HG03280 (cell line): Measurements from ENCODE around the gene EIF3B.
"Not testable (repeated sequence)": the region's sequence is repeated elsewhere in the genome, so short reads cannot be mapped to it uniquely, and the experiment has no call there.

ENCODE experiments used
- ATAC-seq: cut with Tn5 transposase; IDR thresholded peaks from one replicate; pipeline ENCODE4 v1.9.1; 2021; ENCODE audit warnings: mild to moderate bottlenecking, moderate library complexity; ENCODE audit not compliant: unreplicated experiment

EIF3B gene

GRCh38 chr7:2347351-2348063, 7.1 kb upstream of the EIF3B start:
- ATAC-seq = not testable (repeated sequence)

GRCh38 chr7:2350055-2350454, 4.6 kb upstream of the EIF3B start:
- ATAC-seq = no peak

DNA sequence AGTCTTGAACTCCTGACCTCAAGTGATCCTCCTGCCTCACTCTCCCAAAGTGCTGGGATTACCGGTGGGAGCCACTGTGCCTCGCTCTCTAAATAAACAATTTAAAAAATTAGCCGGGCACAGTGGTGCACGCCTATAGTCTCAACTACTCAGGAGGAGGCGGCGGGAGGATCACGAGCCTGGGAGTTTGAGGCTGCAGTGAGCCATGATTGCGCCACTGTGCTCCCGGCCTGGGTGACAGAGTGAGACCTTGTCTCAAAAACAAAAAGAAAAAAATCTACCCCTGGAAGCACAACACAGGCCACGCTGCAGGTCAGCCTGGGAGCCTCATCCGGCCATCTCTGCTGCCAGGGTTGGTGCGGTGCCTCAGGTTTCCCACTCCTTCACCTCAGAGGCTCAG, 3.8 kb upstream of the EIF3B start:
- ATAC-seq = no peak

DNA sequence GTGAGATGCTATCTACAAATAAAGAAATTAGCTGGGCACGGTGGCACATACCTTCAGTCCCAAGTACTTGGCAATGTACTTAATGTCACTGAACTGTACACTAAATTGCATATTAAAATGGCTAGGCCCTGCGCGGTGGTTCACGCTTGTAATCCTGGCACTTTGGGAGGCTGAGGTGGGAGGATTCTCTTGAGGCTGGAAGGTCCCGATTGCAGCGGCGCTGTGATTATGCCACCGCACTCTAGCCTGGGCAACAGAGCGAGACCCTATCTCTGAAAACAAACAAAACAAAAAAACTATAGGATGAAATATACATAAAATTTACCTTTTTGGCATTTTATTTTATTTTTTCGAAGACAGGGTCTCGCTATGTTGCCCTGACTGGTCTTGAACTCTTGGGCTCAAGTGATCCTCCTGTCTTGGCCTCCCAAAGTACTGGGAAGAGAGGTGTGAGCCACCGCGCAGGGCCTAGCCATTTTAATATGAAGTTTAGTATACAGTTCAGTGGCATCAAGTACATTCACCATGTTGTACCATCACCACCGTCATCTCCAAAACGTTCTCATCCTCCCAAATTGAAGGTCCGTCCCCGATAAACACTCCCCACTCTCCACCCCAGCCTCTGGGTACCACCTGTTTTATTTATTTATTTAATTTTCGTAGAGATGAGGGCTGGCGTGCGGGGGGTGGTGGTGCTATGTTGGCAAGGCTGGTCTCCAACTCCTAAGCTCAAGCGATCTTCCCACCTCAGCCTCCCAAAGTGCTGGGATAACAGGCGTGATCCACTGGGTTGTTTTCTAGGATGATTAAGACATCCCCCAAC, 1.3 kb upstream of the EIF3B start:
- no peak for ATAC-seq

DNA sequence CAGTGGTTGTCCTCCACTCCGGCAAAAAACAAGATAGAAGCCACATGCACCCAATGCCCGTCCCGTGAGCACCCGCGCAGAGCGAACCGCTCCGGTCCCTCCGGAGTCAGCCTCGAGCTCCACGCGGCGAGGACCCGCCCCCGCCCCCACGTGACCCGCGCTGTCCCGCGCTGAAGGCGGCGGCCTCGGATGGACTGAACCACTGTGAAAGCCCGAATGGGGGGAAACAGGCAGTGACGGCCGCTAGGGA, 766 bp upstream of the EIF3B start:
- peak; percentile 53 for ATAC-seq

- peak; percentile 20 for ATAC-seq
Measured at GRCh38 chr7:2354939-2355704, 495 bp downstream of the EIF3B start.

- ATAC-seq = no peak
Measured at GRCh38 chr7:2355705-2356008, 1.0 kb downstream of the EIF3B start.

DNA sequence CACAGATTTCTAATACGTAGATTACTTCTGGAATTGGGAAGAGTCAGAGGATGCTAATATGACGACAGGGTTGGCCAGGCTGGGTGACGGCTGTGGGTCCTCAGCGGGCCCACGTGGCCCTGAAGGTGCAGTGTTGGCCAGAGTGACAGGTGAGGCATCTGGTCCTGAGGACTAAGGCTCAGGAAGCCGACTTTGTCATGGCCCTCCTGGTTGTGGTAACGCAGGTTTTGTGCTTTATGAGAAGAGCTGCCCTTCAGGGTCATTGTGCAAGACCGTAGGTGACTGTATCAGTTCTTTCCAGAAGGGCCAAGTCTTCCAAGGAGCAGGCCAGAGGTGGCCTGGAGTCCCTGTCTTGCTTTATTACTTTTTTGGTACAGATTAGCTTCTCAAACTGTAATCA, 2.5 kb downstream of the EIF3B start:
- ATAC-seq = no peak

- ATAC-seq = no peak
Measured at GRCh38 chr7:2357571-2357970, 2.9 kb downstream of the EIF3B start.

DNA sequence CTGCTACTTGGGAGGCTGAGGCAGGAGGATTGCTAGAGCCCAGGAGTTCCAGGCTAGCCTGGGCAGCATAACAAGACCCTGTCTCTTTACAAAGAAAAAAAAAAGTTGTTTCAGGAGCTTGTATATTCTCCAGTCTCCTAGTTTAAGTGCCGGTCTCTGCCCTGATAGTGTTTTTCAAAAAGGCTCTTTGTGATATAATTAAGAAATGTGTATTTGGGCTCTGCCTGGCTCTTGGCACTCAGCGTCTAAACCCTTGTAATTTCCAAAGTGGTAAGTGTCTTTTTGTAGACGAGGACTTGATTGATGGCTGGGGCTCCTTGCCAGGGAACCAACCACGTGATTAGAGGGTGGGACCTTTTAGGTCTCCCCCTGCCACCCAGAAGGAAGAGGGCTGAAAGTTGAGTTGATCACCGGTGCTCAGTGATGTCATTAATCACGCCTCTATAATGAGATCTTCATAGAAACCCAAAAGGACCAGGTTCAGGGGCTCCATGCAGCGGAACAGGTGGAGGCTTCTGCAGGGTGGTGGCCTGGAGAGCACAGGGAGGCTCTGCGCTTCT, 4.4 kb downstream of the EIF3B start:
- ATAC-seq = no peak

DNA sequence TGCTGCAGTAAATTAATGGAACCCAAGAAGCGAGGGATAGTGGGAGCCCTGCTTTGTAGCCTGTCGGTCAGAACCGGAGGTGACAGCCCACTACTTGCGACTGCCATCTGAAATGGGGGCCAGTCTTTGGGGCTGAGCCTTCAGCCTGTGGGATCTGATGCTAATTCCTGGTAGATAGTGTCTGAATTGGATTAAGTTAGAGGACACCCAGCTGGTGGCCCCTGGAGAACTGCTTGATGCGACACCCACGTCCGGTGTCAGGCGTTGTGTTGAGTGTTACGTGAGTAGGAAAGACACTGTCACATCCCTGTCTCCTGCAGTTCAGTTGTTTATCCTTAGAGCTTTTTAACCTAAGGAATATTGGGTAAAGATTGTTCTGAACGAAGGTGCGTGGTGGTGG, 5.0 kb downstream of the EIF3B start:
- ATAC-seq = no peak

GRCh38 chr7:2360796-2361195, 6.2 kb downstream of the EIF3B start:
- ATAC-seq = no peak

DNA sequence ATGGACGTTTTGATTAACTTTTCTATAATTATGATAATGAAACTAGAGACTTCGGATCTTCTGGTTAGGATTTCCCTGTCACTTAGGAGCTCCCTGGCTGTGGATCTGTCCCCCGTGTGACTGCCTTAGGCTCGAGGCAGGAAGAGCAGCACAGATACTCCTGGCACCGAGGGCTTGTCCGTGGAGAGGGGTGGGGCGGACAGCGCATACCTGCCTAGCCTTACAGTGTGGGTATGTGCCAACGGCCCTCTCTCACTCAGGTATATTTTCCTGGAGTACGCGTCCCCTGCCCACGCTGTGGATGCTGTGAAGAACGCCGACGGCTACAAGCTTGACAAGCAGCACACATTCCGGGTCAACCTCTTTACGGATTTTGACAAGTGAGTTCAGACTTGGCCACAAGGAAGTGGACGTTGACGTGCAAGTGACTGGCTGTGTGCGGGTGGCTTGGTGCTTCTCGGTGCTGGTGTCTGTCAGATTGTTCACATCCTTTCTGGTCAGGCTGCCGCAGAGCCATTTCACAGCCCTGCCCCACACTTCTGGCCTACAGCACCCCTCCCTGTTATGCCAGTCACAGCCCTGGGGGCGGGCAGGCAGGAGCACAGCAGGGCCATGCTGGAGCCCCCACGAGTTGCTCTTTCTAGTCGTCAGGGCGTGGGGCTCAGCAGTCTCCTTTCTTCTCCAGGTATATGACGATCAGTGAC, 7.9 kb downstream of the EIF3B start:
- no peak for ATAC-seq

DNA sequence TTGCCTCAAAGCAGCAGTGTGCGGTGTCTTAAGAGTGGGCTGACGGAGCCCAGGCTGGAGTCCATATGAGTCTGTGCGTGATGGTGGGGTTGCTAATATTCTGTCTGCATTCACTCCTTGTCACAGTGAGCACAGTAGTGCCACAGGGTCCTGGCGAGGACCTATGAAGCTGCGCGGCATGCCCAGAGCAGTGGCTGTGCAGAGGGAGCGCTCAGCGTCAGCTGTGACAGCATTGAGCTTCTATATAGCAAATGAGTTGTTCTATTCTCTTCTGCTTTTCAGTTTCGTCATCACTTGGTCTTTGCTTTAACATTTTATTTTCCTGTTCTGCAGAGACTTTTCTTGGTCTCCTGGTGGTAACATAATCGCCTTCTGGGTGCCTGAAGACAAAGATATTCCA, 14.5 kb downstream of the EIF3B start:
- no peak for ATAC-seq

DNA sequence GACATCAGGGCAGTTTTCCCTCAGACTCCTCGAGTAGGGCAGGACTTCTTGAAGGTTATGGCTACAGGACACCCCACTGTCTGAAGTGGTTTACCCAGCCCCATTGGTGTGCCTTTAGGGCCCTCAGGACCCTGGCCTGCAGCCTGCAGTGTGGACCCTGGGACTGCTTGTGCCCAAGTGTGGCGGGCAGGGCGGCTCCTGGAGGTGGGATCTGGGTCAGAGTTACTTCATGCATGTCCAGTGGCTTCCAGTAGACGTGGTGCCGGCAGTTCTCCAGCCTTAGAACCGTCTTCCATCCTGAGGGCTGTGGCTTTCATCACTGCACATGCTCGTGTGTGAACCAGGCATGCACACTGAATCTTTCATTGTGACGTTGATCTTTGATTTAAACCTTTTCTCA, 16.7 kb downstream of the EIF3B start:
- ATAC-seq = no peak

- no peak for ATAC-seq
Measured at GRCh38 chr7:2372724-2373123, 18.1 kb downstream of the EIF3B start.

DNA sequence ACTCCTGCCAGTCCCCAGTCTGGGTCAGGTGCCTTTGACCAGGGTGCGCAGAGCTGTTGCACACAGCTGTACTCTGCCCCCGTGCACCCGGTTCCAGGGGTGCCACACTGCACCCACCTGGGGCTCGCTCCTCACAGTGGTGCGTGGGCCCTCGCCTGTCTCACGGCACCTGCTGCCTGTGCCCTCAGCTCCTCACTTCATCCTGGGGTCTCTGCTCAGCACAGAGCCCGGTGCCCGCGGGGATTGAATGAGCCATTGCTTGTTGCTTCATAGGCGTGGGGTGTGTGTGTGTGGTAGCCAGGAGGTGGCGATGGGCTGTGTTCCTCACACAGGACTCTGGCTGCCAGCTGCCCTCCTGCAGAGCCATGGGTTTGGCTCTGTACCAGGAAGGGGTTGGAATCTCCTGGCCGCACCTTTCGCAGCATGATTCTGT, 18.5 kb downstream of the EIF3B start:
- no peak for ATAC-seq

DNA sequence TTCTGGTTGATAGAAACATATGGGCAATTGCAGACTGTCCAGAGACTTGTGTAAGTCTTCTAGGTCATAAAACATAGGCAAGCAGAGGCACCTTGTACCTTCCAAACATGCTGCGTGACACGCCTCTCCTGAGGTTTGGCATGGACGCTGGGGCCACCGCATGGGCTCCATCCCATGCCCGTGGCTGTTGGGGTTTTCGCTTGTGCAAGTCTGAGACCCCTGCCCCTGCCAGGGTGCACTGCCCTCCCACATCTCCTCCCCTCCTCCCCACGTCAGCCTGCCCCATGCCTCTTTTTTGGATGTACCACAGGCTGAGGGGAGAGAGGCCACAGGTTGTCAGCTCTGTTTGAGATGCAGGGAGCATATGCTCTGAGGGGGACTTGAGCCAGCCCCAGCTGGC, 19.0 kb downstream of the EIF3B start:
- no peak for ATAC-seq

DNA sequence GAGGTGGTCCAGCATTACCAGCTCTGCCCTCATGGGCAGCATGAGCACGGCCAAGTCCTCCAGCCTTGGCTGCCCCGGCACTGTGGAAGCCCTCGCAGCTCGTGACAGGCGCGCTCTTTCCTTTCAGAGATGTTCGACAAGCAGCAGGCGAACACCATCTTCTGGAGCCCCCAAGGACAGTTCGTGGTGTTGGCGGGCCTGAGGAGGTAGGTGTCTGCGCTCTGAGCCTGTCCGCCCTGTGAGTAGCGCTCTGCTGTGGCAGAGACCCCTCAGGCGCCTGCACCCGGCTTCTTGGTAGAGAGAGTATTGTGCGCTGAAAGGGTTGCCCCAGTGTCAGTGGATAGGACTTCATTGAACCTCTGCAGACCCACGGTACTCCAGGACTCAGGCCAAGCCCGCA, 19.8 kb downstream of the EIF3B start:
- no peak for ATAC-seq

DNA sequence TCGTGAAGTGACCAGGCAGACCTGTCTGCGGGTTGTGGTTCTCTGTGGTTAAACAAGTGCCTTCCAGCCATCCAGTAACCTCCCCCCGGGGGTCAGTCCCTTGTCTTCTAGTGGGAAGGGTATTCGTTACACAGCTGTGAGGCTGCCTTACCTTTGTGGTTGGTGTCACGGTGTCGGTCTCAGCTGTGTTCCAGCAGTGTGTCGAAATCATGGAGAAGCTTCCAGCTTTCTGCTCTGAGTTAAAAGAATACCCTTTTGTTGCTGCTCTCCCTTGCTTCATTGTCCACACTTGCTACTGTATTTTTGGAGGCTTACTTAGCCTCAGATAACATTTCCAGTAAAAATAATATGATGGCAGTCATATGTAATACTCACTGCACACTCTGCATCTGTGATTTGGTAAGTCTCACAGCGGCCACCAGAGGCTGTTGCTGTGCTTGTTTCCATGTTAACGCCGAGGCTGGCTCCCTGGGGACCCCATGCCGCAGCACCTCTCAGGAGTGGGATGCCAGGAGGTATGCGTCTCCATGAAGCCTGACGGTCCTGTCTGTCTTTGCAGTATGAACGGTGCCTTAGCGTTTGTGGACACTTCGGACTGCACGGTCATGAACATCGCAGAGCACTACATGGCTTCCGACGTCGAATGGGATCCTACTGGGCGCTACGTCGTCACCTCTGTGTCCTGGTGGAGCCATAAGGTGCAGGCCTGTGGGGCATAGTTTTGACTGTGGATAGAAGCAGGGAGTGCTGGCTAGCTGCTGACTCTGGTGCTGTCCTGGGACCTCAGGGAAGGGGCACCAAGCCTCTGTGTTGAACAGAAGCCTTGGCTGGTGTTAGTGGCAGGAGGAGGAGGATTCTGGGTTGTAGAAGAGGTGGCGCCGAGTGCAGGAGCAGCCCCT, 20.5 kb downstream of the EIF3B start:
- ATAC-seq = no peak
